Hepatocyte (in vitro differentiated cells): ENCODE data around the gene GALNT15.

Experiments used
- CTCF ChIP-seq: fragments of 200-600 bp; sonication (generic); IDR thresholded peaks from 2 replicates; pipeline ENCODE4 v1.5.1; 2016; ENCODE audit warnings: antibody characterized with exemption, mild to moderate bottlenecking; ENCODE audit not compliant: poor library complexity
- EZH2 ChIP-seq: fragments of 200-600 bp; sonication (generic); IDR thresholded peaks from 2 replicates; pipeline ENCODE4 v1.6.1; 2016; ENCODE audit warnings: antibody characterized with exemption, mild to moderate bottlenecking, borderline replicate concordance
- EZH2phosphoT487 ChIP-seq: fragments of 200-600 bp; sonication (generic); IDR thresholded peaks from one replicate; pipeline ENCODE4 v1.6.1; 2018; ENCODE audit warnings: antibody characterized with exemption, mild to moderate bottlenecking, low read depth, moderate library complexity; ENCODE audit not compliant: unreplicated experiment, severe bottlenecking

DNA sequence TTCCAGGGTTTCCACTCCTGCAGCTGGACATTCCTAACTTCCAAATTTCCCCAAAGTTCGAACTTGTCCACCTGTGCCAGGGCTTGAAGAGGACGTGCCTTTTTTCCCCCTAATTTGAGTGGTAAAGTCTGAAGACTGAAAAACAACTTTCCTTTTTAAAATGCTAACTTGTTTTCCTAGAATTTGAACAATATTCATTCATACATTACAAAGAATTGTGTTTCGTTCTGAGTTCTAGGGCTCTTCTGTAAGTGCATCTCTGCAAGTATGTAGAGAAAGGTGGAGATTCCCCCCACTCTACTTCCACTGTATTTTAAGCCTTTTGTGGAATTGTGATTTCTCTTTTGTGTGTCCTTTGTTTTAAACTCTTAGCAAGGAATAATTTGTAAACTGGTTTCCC is 80.8 kb downstream of the GALNT15 start:
- no peak for TF ChIP-seq CTCF
- no peak for TF ChIP-seq EZH2phosphoT487
- TF ChIP-seq EZH2: no peak
